Neural progenitor cell (in vitro differentiated cells): ENCODE data around the gene MT1M. TPM values are rescaled to one million over a fixed set of nuclear protein-coding genes. Genes with fewer than 3 reads are reported as not detected.

Experiments used
- DNase-seq: peaks from one replicate; pipeline ENCODE4 v3.0.0-alpha.2; 2016; ENCODE audit warnings: low spot score
- H2AFZ ChIP-seq: fragments of 200-600 bp; sonication (generic); replicated peaks from 2 replicates; pipeline ENCODE4 v1.6.1; 2016; ENCODE audit warnings: antibody characterized with exemption
- H3F3A ChIP-seq: fragments of 200-600 bp; sonication (generic); 2 replicates; pipeline ENCODE4 v1.6.1; 2016; ENCODE audit warnings: antibody characterized with exemption, low read depth
- H3K27ac ChIP-seq: fragments of 200-600 bp; sonication (generic); 2 replicates; pipeline ENCODE4 v1.5.1; 2016; ENCODE audit warnings: mild to moderate bottlenecking
- H3K27me3 ChIP-seq: fragments of 200-600 bp; sonication (generic); 2 replicates; pipeline ENCODE4 v1.6.1; 2016; ENCODE audit warnings: mild to moderate bottlenecking, moderate library complexity
- H3K36me3 ChIP-seq: fragments of 200-600 bp; sonication (generic); 2 replicates; pipeline ENCODE4 v1.5.1; 2016
- H3K4me1 ChIP-seq: fragments of 200-600 bp; sonication (generic); 2 replicates; pipeline ENCODE4 v1.6.1; 2016; ENCODE audit warnings: mixed run types
- H3K4me2 ChIP-seq: fragments of 200-600 bp; sonication (generic); 2 replicates; pipeline ENCODE4 v1.6.1; 2016
- H3K4me3 ChIP-seq: fragments of 200-600 bp; sonication (generic); 2 replicates; pipeline ENCODE4 v1.5.1; 2016
- H3K79me2 ChIP-seq: fragments of 200-600 bp; sonication (generic); 2 replicates; pipeline ENCODE4 v1.6.1; 2016; ENCODE audit warnings: low read depth
- H3K9ac ChIP-seq: fragments of 200-600 bp; sonication (generic); 2 replicates; pipeline ENCODE4 v1.6.1; 2016
- H3K9me3 ChIP-seq: fragments of 200-600 bp; sonication (generic); 2 replicates; pipeline ENCODE4 v1.5.1; 2016; ENCODE audit warnings: low read depth
- H4K20me1 ChIP-seq: fragments of 200-600 bp; sonication (generic); 2 replicates; pipeline ENCODE4 v1.6.1; 2016; ENCODE audit warnings: low read depth
- H3K27ac Mint-ChIP-seq: 3 replicates; pipeline ENCODE4 v1.8.0; 2021; ENCODE audit warnings: mixed read lengths
- H3K27me3 Mint-ChIP-seq: 2 replicates; pipeline ENCODE4 v1.8.0; 2022; ENCODE audit warnings: low read depth, mild to moderate bottlenecking, inconsistent platforms, moderate library complexity, mixed read lengths; ENCODE audit not compliant: insufficient read depth
- H3K36me3 Mint-ChIP-seq: 3 replicates; pipeline ENCODE4 v1.8.0; 2021; ENCODE audit warnings: mixed read lengths
- H3K4me1 Mint-ChIP-seq: 3 replicates; pipeline ENCODE4 v1.8.0; 2021; ENCODE audit warnings: mixed read lengths
- H3K4me3 Mint-ChIP-seq: 3 replicates; pipeline ENCODE4 v1.8.0; 2021; ENCODE audit warnings: mild to moderate bottlenecking, moderate library complexity, mixed read lengths
- H3K9me3 Mint-ChIP-seq: 3 replicates; pipeline ENCODE4 v1.8.0; 2020; ENCODE audit warnings: mixed read lengths
- CTCF ChIP-seq: fragments of 200-600 bp; sonication (generic); IDR thresholded peaks from 2 replicates; pipeline ENCODE4 v1.5.1; 2017; ENCODE audit warnings: antibody characterized with exemption, mild to moderate bottlenecking
- EZH2 ChIP-seq: fragments of 200-600 bp; sonication (generic); IDR thresholded peaks from 2 replicates; pipeline ENCODE4 v1.6.1; 2017; ENCODE audit warnings: antibody characterized with exemption, mild to moderate bottlenecking, moderate library complexity
- EZH2phosphoT487 ChIP-seq: fragments of 200-600 bp; sonication (generic); IDR thresholded peaks from 2 replicates; pipeline ENCODE4 v1.6.1; 2017; ENCODE audit warnings: antibody characterized with exemption
- total RNA-seq: library from RNA; depleted of rRNA; stranded (reverse); fragments of >200 nt; gene quantifications from 2 replicates; pipeline ENCODE4 v1.2.3, GENCODE V29; 2015; ENCODE audit warnings: low replicate concordance

The MT1M gene
- total RNA-seq, 1 donor from 2014 or later: not detected

- peaks cover 93% of the 10 kb centered on the region for H3K27me3 Mint-ChIP-seq
- H3K4me3 Mint-ChIP-seq: no peak overlapping the region
- H3K27ac Mint-ChIP-seq: no peak overlapping the region
Observed at GRCh38 chr16:56640076-56640475, 7.6 kb downstream of the MT1M start.

GRCh38 chr16:56641166-56641565 lies 8.7 kb downstream of the MT1M start:
- Histone ChIP-seq H3F3A (no peaks in the 10 kb centered on the region), H3K4me2 (no peak overlapping the region), H3K4me3 (no peak overlapping the region), H3K27me3 (peaks cover 100% of the 10 kb centered on the region), H3K9me3 (no peaks in the 10 kb centered on the region), H3K36me3 (no peaks in the 10 kb centered on the region), H3K27ac (no peak overlapping the region), H4K20me1 (peaks cover 45% of the 10 kb centered on the region), H3K79me2 (no peaks in the 10 kb centered on the region), H3K9ac (no peak overlapping the region), H3K4me1 (no peaks in the 10 kb centered on the region), H2AFZ (no peak overlapping the region)
- Mint-ChIP-seq H3K4me1 (peaks cover 11% of the 10 kb centered on the region), H3K36me3 (no peaks in the 10 kb centered on the region), H3K9me3 (no peaks in the 10 kb centered on the region), H3K27ac (no peak overlapping the region), H3K27me3 (peaks cover 95% of the 10 kb centered on the region), H3K4me3 (no peak overlapping the region)
- no peak for DNase-seq
- no peak for TF ChIP-seq EZH2
- TF ChIP-seq CTCF: no peak
- TF ChIP-seq EZH2phosphoT487: no peak

More at GRCh38 chr16:56640076-56640475, 7.6 kb downstream of the MT1M start:
- H3K36me3 Mint-ChIP-seq: no peaks in the 10 kb centered on the region
- Histone ChIP-seq H2AFZ (no peak overlapping the region), H3K79me2 (no peaks in the 10 kb centered on the region), H3F3A (no peaks in the 10 kb centered on the region), H3K27me3 (peaks cover 100% of the 10 kb centered on the region), H3K9me3 (no peaks in the 10 kb centered on the region), H3K4me2 (no peak overlapping the region), H3K27ac (no peak overlapping the region), H3K4me1 (peaks cover 4% of the 10 kb centered on the region), H3K9ac (no peak overlapping the region), H3K36me3 (no peaks in the 10 kb centered on the region), H4K20me1 (peaks cover 56% of the 10 kb centered on the region), H3K4me3 (no peak overlapping the region)
- H3K4me1 Mint-ChIP-seq: peaks cover 12% of the 10 kb centered on the region
- H3K9me3 Mint-ChIP-seq: no peaks in the 10 kb centered on the region
- DNase-seq: no peak
- TF ChIP-seq CTCF: no peak
- TF ChIP-seq EZH2: no peak
- no peak for TF ChIP-seq EZH2phosphoT487

GRCh38 chr16:56643080-56643778 lies 10.8 kb downstream of the MT1M start:
- Mint-ChIP-seq H3K27me3 (peaks cover 90% of the 10 kb centered on the region), H3K4me1 (peaks cover 8% of the 10 kb centered on the region), H3K9me3 (no peaks in the 10 kb centered on the region), H3K36me3 (no peaks in the 10 kb centered on the region), H3K4me3 (no peak overlapping the region), H3K27ac (no peak overlapping the region)
- Histone ChIP-seq H3K4me1 (no peaks in the 10 kb centered on the region), H2AFZ (no peak overlapping the region), H3F3A (no peaks in the 10 kb centered on the region), H3K27ac (no peak overlapping the region), H3K27me3 (peaks cover 100% of the 10 kb centered on the region), H4K20me1 (peaks cover 35% of the 10 kb centered on the region), H3K4me3 (peak overlapping the region; percentile 33), H3K4me2 (peak overlapping the region; percentile 68), H3K36me3 (no peaks in the 10 kb centered on the region), H3K9me3 (no peaks in the 10 kb centered on the region), H3K9ac (no peak overlapping the region), H3K79me2 (no peaks in the 10 kb centered on the region)
- DNase-seq: peak; percentile 59
- TF ChIP-seq CTCF (peak; percentile 37), EZH2 (peak; percentile 92), EZH2phosphoT487 (peak; percentile 83)
